GM21528 (cell line): ENCODE measurements around the gene SOCS7.

ENCODE experiments used
- ATAC-seq: cut with Tn5 transposase; IDR thresholded peaks from one replicate; pipeline ENCODE4 v1.9.1; 2021; ENCODE audit warnings: mild to moderate bottlenecking, moderate library complexity; ENCODE audit not compliant: unreplicated experiment, low FRiP score

Gene SOCS7

GRCh38 chr17:38361694-38362465 is 10.2 kb downstream of the SOCS7 start:
- no peak for ATAC-seq

GRCh38 chr17:38363016-38363415 is 11.4 kb downstream of the SOCS7 start:
- ATAC-seq: no peak

- ATAC-seq: no peak
Measured at GRCh38 chr17:38364741-38365140, 13.1 kb downstream of the SOCS7 start.

GRCh38 chr17:38369124-38369886 is 17.7 kb downstream of the SOCS7 start:
- no peak for ATAC-seq

- no peak for ATAC-seq
Measured at GRCh38 chr17:38379448-38379847, 27.8 kb downstream of the SOCS7 start.

- ATAC-seq: no peak
Measured at GRCh38 chr17:38395090-38395489, 43.4 kb downstream of the SOCS7 start.

- ATAC-seq: no peak
Measured at GRCh38 chr17:38397227-38397626, 45.6 kb downstream of the SOCS7 start.

GRCh38 chr17:38400286-38400685 is 48.6 kb downstream of the SOCS7 start:
- no peak for ATAC-seq

GRCh38 chr17:38401459-38401858 is 49.8 kb downstream of the SOCS7 start:
- ATAC-seq: no peak

GRCh38 chr17:38402897-38403296 is 51.3 kb downstream of the SOCS7 start:
- ATAC-seq: no peak

- no peak for ATAC-seq
Measured at GRCh38 chr17:38403491-38403890, 51.8 kb downstream of the SOCS7 start.

- ATAC-seq: no peak
Measured at GRCh38 chr17:38404174-38404943, 52.7 kb downstream of the SOCS7 start.

- no peak for ATAC-seq
Measured at GRCh38 chr17:38405654-38406053, 54.0 kb downstream of the SOCS7 start.

GRCh38 chr17:38410201-38410600 is 58.6 kb downstream of the SOCS7 start:
- no peak for ATAC-seq

- no peak for ATAC-seq
Measured at GRCh38 chr17:38415250-38416194, 63.9 kb downstream of the SOCS7 start.

- no peak for ATAC-seq
Measured at GRCh38 chr17:38416840-38417209, 65.2 kb downstream of the SOCS7 start.

- ATAC-seq: no peak
Measured at GRCh38 chr17:38417210-38417951, 65.7 kb downstream of the SOCS7 start.

GRCh38 chr17:38418062-38418692 is 66.5 kb downstream of the SOCS7 start:
- ATAC-seq: no peak
